Measurements from ENCODE around the gene FAT4. TPM values are rescaled to one million over a fixed set of nuclear protein-coding genes. Genes with fewer than 3 reads are reported as not detected.

The FAT4 gene
- total and polyA plus RNA-seq, 2 of the 4 experiments (the other 2 are of a cell fraction) = 6.8 to 37.5 TPM

DNA sequence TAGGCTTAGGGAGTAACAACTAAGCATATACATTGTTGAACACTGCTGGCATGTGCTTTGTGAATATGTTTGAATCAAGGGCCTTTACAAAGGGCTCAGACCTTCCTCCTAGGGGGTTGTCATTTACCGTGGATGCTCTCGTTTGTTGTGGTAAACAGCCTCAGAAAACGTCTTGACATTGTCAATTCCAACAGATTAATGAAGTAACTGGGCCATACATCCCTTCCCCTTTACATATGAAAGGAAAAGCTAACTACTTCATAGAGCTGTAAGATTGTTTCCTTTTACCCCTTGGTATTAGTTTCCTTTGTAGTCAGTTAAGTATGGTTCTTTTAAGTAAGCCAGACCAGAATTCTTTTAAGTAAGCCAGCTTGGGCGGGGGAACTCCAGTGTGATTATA lies 42.9 kb downstream of the FAT4 start:
- Histone ChIP-seq H3K4me3 (ENCODE audit: insufficient read depth, low read depth, low read length) (no peak overlapping the region), H4K8ac (ENCODE audit: low read depth in 2 of 2, low read length in 2 of 2) (no peak overlapping the region), H2AK5ac (ENCODE audit: low read depth, low read length) (no peak overlapping the region), H4K20me1 (ENCODE audit: insufficient read depth, low read length) (no peaks in the 10 kb centered on the region), H3K4me2 (ENCODE audit: low read depth, low read length) (no peak overlapping the region), H3K9me3 (ENCODE audit: control insufficient read depth, insufficient read depth, low read length) (no peaks in the 10 kb centered on the region), H3K9me1 (ENCODE audit: insufficient read depth, low read length) (peaks cover 3% of the 10 kb centered on the region; the same call in 1 of the 2 replicates), H3K56ac (ENCODE audit: extremely low read depth, insufficient read depth, low read length) (no peak overlapping the region), H2BK20ac (ENCODE audit: low read depth, low read length) (no peak overlapping the region), H2AFZ (replicated peaks; ENCODE audit: low read length, poor library complexity) (no peak overlapping the region), H2BK120ac (ENCODE audit: low read depth, low read length) (no peak overlapping the region), H3K4ac (ENCODE audit: low read depth, low read length) (no peak overlapping the region), H3K9ac (ENCODE audit: low read depth, low read length) (no peak overlapping the region), H3K79me1 (ENCODE audit: low read depth in 1 of 2, low read length in 2 of 2) (peaks cover 3 to 4% of the 10 kb centered on the region in 2 experiments), H3K27ac (ENCODE audit: insufficient read depth, low read length) (no peak overlapping the region), H2BK5ac (ENCODE audit: low read depth, low read length, poor library complexity, severe bottlenecking) (no peak overlapping the region), H3K18ac (ENCODE audit: low read depth, low read length) (no peak overlapping the region), H3K14ac (replicated peaks; ENCODE audit: low read depth, low read length) (0 out of 2 replicates have a peak overlapping the region, but pooled peaks have one; percentile 40), H2BK15ac (ENCODE audit: low read depth, low read length) (no peak overlapping the region), H3K4me1 (ENCODE audit: control insufficient read depth, insufficient read depth, low read length) (no peaks in the 10 kb centered on the region), H4K91ac (ENCODE audit: insufficient read depth, low read depth, low read length) (no peak overlapping the region), H4K5ac (ENCODE audit: low read depth, low read length) (peak overlapping the region; percentile 57; the same call in 1 of the 2 replicates), H3K36me3 (ENCODE audit: control insufficient read depth, insufficient read depth, low read length) (no peaks in the 10 kb centered on the region), H3K27me3 (ENCODE audit: control insufficient read depth, insufficient read depth, low read length) (no peaks in the 10 kb centered on the region), H2AK9ac (replicated peaks; ENCODE audit: low read depth, low read length, poor library complexity) (no peak overlapping the region), H3K23ac (ENCODE audit: low read depth, low read length) (0 out of 2 replicates have a peak overlapping the region, but pooled peaks have one; percentile 2)
- ATAC-seq (ENCODE audit: low read depth) (no peak), DNase-seq (no peak)
- intact Hi-C loops (cut with micrococcal nuclease) (no loop called here), in situ Hi-C loops (cut with MboI; ENCODE audit: low sequenced_read_pairs) (no loop called here), dilution Hi-C loops (cut with HindIII; ENCODE audit: low sequenced_read_pairs, unreplicated experiment) (no loop called here)
- no TSS peak for BruUV-seq (replicated peaks)
- TF ChIP-seq POLR2A (IDR thresholded peaks at IDR 0.05; ENCODE audit: low read depth, low read length) = no peak
- TF ChIP-seq CHD1 (IDR thresholded peaks at IDR 0.05; ENCODE audit: low read depth, low read length) = no peak
- TF ChIP-seq RAD21 (IDR thresholded peaks at IDR 0.05; ENCODE audit: low read length) = no peak
- TF ChIP-seq MAZ (IDR thresholded peaks at IDR 0.05; ENCODE audit: borderline replicate concordance, low read depth, low read length) = no peak
- TF ChIP-seq, protein P1, sequence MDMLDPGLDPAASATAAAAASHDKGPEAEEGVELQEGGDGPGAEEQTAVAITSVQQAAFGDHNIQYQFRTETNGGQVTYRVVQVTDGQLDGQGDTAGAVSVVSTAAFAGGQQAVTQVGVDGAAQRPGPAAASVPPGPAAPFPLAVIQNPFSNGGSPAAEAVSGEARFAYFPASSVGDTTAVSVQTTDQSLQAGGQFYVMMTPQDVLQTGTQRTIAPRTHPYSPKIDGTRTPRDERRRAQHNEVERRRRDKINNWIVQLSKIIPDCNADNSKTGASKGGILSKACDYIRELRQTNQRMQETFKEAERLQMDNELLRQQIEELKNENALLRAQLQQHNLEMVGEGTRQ (IDR thresholded peaks at IDR 0.05; ENCODE audit: low read depth, low read length) = no peak
- TF ChIP-seq MXI1 (IDR thresholded peaks at IDR 0.05; ENCODE audit: borderline replicate concordance, low read depth, low read length) = no peak
- TF ChIP-seq MAFK (IDR thresholded peaks at IDR 0.05; ENCODE audit: low read depth, low read length) = no peak
- no peak for TF ChIP-seq NFE2L2 (IDR thresholded peaks at IDR 0.05; ENCODE audit: low read depth, low read length)
- no peak for TF ChIP-seq CEBPB (IDR thresholded peaks at IDR 0.05; ENCODE audit: low read depth, low read length)
- POLR2A ChIA-PET (ENCODE audit: unreplicated experiment) = no interaction called here
- no CpG with 5 or more reads among the region's 4 CpGs for WGBS, 2 experiments (ENCODE audit: extremely low coverage in 2 of 2, insufficient read length in 1 of 2)
- CTCF ChIA-PET = no interaction called here
